Measurements from ENCODE around the gene TRIM10. TPM values are rescaled to one million over a fixed set of nuclear protein-coding genes. Genes with fewer than 3 reads are reported as not detected.

Gene TRIM10
- total RNA-seq, 1 donor, result not detected

DNA sequence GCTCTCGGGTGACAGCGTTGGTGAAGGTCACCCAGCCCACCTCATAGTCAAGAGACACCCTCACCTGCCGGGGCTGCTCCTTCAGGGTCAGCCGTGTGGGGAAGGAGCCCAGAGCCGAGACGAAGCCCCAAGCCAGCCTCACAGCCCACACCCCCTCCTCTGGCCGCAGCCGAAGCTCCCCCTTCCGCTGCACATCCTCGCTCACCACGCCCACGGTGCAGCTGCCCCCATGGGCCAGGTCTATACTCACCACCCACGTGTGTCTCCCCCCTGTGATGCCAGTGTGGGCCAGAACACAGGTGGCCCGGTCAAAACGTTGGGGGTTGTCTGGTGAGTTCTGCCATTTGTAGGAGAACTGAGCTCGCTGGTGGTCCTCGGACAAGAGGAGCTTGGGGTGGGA is 7.0 kb downstream of the TRIM10 start:
- no peak overlapping the region for H3K4me3 ChIP-seq (ENCODE audit: low read depth, low read length)
- no peak for DNase-seq (ENCODE audit: low read depth)
- TF ChIP-seq, protein P1, sequence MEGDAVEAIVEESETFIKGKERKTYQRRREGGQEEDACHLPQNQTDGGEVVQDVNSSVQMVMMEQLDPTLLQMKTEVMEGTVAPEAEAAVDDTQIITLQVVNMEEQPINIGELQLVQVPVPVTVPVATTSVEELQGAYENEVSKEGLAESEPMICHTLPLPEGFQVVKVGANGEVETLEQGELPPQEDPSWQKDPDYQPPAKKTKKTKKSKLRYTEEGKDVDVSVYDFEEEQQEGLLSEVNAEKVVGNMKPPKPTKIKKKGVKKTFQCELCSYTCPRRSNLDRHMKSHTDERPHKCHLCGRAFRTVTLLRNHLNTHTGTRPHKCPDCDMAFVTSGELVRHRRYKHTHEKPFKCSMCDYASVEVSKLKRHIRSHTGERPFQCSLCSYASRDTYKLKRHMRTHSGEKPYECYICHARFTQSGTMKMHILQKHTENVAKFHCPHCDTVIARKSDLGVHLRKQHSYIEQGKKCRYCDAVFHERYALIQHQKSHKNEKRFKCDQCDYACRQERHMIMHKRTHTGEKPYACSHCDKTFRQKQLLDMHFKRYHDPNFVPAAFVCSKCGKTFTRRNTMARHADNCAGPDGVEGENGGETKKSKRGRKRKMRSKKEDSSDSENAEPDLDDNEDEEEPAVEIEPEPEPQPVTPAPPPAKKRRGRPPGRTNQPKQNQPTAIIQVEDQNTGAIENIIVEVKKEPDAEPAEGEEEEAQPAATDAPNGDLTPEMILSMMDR (IDR thresholded peaks at IDR 0.05; ENCODE audit: insufficient read depth, low read length), result no peak

DNA sequence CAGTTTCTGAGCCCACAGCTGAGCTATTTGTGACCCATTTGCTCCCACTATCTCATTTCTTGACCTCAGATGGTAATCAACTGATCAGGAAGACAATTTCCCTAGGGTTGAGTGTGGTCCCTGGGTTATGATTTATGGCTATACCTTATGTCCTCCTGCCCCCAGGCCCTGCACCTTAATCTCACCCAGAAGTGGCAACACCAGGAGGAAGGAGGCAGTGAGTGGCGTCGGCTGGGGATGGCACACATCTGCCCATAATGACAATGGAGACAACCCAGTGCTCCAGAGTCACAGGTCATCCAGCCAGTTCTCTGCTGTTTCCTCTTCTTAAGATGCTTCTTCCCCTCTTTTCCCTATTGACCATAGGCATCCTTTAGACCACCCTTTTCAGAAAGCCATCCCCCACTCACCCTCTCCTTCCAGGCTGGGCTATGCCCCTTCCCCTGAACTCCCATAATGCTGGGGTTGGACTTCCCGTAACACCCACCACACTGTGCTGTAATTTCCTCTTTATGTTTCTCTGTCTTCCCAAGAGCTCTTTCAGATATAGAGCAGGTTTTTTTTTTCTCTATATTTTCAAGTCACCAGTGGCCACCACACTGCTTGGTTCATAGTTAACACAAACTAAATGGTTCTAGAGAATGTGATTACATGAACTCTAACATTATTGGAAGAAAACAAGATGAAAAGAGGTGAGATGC is 8.0 kb downstream of the TRIM10 start:
- no peak for DNase-seq (ENCODE audit: low read depth)
- TF ChIP-seq, protein P1 (IDR thresholded peaks at IDR 0.05; ENCODE audit: insufficient read depth, low read length), result no peak
- no peak overlapping the region for H3K4me3 ChIP-seq (ENCODE audit: low read depth, low read length)

DNA sequence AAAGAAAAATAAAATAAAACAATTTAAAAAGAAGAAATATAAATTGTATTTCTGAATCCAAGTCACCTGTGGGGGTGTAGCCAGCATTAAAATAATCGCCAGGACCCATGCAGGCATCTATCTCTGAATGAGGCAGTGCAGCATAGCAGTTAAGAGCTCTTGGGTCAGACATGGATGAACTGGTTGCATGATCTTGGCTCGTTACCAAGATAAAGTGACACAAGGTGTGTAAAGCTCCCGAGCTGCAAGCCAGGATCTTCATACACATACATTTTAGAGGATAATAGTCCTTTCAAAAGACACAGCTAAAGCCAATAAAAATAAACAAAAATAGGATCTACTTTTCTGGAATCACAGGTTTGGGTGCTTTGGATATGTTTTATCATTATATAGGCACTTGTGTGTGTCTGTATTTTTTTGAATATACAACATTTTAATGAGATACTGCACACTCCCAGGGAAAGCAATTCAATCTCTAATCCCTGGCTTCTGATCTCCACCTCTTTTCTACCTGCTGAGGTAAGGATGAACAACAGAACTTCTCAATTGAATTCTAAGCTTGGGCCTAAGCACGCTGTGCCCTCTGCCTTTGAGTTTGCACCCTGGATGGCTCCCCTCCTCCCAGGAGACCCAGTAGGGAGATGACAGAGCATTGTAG is 8.9 kb downstream of the TRIM10 start:
- H3K4me3 ChIP-seq (ENCODE audit: low read depth, low read length), result no peak overlapping the region
- TF ChIP-seq, protein P1 (IDR thresholded peaks at IDR 0.05; ENCODE audit: insufficient read depth, low read length), result no peak
- no peak for DNase-seq (ENCODE audit: low read depth)

DNA sequence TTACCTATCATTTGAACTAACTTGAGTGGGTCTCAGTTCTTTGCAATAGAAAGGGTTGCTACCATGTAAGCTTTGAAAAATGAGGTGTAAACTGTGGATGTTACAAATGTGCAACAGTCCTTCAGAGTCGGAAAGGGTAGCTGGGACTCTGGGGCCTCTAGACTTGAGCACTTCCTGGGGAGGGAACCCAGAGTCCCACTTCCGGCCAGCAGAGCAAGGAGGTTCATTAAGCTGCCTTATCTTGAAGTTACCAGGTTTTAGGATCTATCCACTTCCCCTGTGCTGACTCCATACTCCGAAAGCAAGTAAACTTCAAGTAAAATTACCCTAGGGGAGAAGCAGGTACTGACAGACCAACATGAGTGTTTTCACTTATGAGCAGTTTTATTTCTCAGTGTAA is 9.4 kb downstream of the TRIM10 start:
- H3K4me3 ChIP-seq (ENCODE audit: low read depth, low read length), result no peak overlapping the region
- TF ChIP-seq, protein P1 (IDR thresholded peaks at IDR 0.05; ENCODE audit: insufficient read depth, low read length), result no peak
- no peak for DNase-seq (ENCODE audit: low read depth)

DNA sequence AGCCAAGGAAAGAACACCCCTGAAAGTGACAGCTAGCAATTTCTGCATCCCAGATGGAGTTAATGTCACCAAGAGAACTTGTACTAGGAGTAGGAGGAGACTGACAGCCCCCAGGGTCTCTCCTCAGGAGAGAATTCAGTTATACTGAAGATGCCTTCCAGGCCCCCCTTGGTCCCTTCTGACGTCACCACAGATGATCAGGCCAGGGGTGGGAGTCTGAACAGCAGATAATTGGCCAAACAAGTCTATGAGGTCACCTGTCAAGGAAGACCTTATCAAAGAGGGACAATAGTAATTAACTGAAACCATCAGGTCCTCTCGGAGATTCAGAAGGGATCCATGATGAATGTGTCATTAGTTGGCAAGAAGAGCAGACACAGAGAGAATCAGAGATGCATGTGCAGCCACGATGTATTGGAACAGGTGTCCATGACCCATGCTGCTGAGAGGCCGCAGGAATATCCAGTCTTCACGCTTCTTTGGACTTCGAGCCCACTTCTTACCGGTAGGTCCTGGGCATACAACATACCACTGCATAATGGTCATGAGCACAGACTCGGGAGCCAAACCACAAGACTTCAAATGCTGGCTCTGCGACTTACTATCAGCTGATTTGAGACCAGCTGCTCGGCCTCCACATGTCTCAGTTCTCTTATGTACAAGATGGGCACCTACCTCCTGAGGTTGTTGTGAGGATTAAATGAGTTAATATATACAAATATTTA is 10.2 kb downstream of the TRIM10 start:
- peak; percentile 44 for DNase-seq (ENCODE audit: low read depth)
- no peak overlapping the region for H3K4me3 ChIP-seq (ENCODE audit: low read depth, low read length)
- TF ChIP-seq, protein P1 (IDR thresholded peaks at IDR 0.05; ENCODE audit: insufficient read depth, low read length), result no peak

DNA sequence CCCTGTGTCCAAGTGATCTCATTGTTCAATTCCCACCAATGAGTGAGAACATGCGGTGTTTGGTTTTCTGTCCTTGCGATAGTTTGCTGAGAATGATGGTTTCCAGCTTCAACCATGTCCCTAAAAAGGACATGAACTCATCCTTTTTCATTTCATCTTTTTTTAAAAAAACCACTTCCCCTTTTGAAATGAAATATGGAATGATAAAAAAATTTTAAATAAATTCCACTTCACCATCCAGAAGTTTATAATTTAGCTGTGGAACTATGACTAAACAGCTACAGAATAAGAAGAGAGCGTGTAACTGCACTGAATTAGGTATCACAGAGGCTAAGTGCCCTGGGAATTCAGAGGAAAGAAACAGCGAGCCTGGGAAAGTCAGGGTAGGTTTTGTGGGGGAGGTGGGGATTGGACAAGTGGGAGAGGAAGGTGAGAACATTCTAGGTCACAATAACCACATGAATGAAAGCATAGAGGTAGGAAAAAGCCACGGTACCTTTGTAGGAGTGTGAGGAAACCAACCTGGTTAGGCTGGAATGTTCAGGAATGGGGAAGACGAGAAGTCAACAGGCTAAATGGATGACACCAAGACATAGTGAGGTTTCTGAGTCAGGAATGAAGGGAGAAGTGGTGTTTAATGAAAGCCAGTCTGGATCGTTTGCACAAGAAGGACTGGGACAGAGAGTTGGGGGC is 11.0 kb downstream of the TRIM10 start:
- no peak overlapping the region for H3K4me3 ChIP-seq (ENCODE audit: low read depth, low read length)
- no peak for DNase-seq (ENCODE audit: low read depth)
- TF ChIP-seq, protein P1 (IDR thresholded peaks at IDR 0.05; ENCODE audit: insufficient read depth, low read length), result no peak

Measured in fibroblast of the aortic adventitia (primary cell).